K562 (cell line): ENCODE measurements around the gene LRRN3. TPM values are rescaled to one million over a fixed set of nuclear protein-coding genes. Genes with fewer than 3 reads are reported as not detected.

ENCODE experiments used
- ATAC-seq: fragments of 200-7000 bp; cut with Tn5 transposase; 3 replicates; pipeline ENCODE4 v1.9.1; 2020; ENCODE audit warnings: moderate library complexity
- BruUV-seq: library from RNA; stranded (reverse); fragments of 400-500 nt; replicated peaks from 2 replicates; lab custom pipeline; 2021; lab: Mats Ljungman, UMichigan
- CTCF ChIA-PET: fragments of 300-600 bp; formaldehyde crosslinking; extraction: SDS; loops from one replicate; lab custom pipeline; 2021; ENCODE audit warnings: low intra/inter-chr PET ratio; lab: Yijun Ruan, JAX
- POLR2A ChIA-PET: fragments of 300-600, 350-650 bp; sonication (Branson Sonifier 250); formaldehyde crosslinking; extraction: SDS; loops from one replicate; lab custom pipeline; 2021; ENCODE audit warnings: antibody characterized with exemption, inconsistent platforms; lab: Yijun Ruan, JAX
- DNase-seq, 4 experiments: peaks; one replicate each; pipeline versions ENCODE4 v3.0.0 to v3.0.0-alpha.2; 2011 to 2018; ENCODE audit warnings: low spot score in 3 of 4, mixed read lengths in 3 of 4; ENCODE audit errors: extremely low read depth in 1 of 4
- FAIRE-seq: peaks from 2 replicates; lab custom pipeline; 2011; peaks lifted over from hg19 to GRCh38; lab: Jason Lieb, UNC
- H2AFZ ChIP-seq: 2 replicates; pipeline ENCODE4 v1.6.0; 2011; ENCODE audit warnings: low read depth, low read length, control low read depth, inconsistent platforms
- H3K27ac ChIP-seq: fragments of 200-600 bp; 3 replicates; pipeline ENCODE4 v1.8.0; 2011; ENCODE audit warnings: low read depth, mild to moderate bottlenecking, control low read depth, inconsistent platforms, low read length, moderate library complexity, mixed read lengths; ENCODE audit errors: extremely low read depth
- H3K27me3 ChIP-seq, 2 experiments: fragments of 300-600 bp in 1 of 2; 2 replicates in 1 of 2; 3 replicates in 1 of 2; pipeline versions ENCODE4 v1.6.0 to v1.8.0; 2011; ENCODE audit warnings: inconsistent platforms in 2 of 2, low read length in 2 of 2, mild to moderate bottlenecking in 1 of 2, mixed read lengths in 1 of 2, moderate library complexity in 1 of 2; ENCODE audit not compliant: control insufficient read depth in 2 of 2, insufficient read depth in 2 of 2
- H3K36me3 ChIP-seq: fragments of 300-600 bp; 3 replicates; pipeline ENCODE4 v1.8.0; 2011; ENCODE audit warnings: mild to moderate bottlenecking, low read length, inconsistent platforms; ENCODE audit not compliant: control insufficient read depth, insufficient read depth
- H3K4me1 ChIP-seq, 2 experiments: fragments of 200-600 bp in 1 of 2; replicated peaks in 1 of 2; 2 replicates in 1 of 2; 3 replicates in 1 of 2; pipeline versions ENCODE4 v1.5.1 to v1.8.0; 2011; ENCODE audit warnings: inconsistent platforms in 2 of 2, low read length in 2 of 2, mild to moderate bottlenecking in 1 of 2, mixed read lengths in 1 of 2, moderate library complexity in 1 of 2; ENCODE audit not compliant: control insufficient read depth in 2 of 2, insufficient read depth in 2 of 2
- H3K4me2 ChIP-seq: 2 replicates; pipeline ENCODE4 v1.6.1; 2011; ENCODE audit warnings: low read length, control low read depth, inconsistent platforms, mixed read lengths; ENCODE audit not compliant: insufficient read depth
- H3K4me3 ChIP-seq: fragments of 200-600 bp; sonication (generic), shearing (Covaris generic); 2 replicates; pipeline ENCODE4 v1.5.1; 2016; ENCODE audit warnings: control low read depth, inconsistent platforms
- H3K79me2 ChIP-seq: fragments of 200-600 bp; 3 replicates; pipeline ENCODE4 v1.8.0; 2011; ENCODE audit warnings: low read length, inconsistent platforms; ENCODE audit not compliant: control insufficient read depth, insufficient read depth
- H3K9ac ChIP-seq, 2 experiments: 2 replicates each; pipeline versions ENCODE4 v1.6.0 to v1.6.1; 2011; ENCODE audit warnings: low read depth in 2 of 2, low read length in 2 of 2, control low read depth in 1 of 2, inconsistent platforms in 1 of 2, mild to moderate bottlenecking in 1 of 2, mixed read lengths in 1 of 2; ENCODE audit not compliant: insufficient read depth in 1 of 2
- H3K9me1 ChIP-seq: one replicate; pipeline ENCODE4 v1.6.0; 2011; ENCODE audit warnings: inconsistent platforms, mild to moderate bottlenecking, low read length, moderate library complexity; ENCODE audit not compliant: control insufficient read depth, insufficient read depth
- H3K9me3 ChIP-seq: replicated peaks from 2 replicates; pipeline ENCODE4 v1.5.1; 2011; ENCODE audit warnings: low read depth, low read length, inconsistent platforms; ENCODE audit not compliant: control insufficient read depth, insufficient read depth
- H4K20me1 ChIP-seq: replicated peaks from 2 replicates; pipeline ENCODE4 v1.6.1; 2011; ENCODE audit warnings: low read length, inconsistent platforms, mixed read lengths; ENCODE audit not compliant: control insufficient read depth, insufficient read depth
- POLR2H ChIP-seq: IDR thresholded peaks from 2 replicates; pipeline ENCODE4 v1.6.1; 2016; ENCODE audit warnings: missing genetic modification characterization, low read depth, mild to moderate bottlenecking, control low read depth, missing compliant biosample characterization, moderate library complexity
- PYGO2 ChIP-seq: fragments of 450-650 bp; IDR thresholded peaks from 2 replicates; pipeline ENCODE4 v1.6.1; 2016; ENCODE audit warnings: mild to moderate bottlenecking, missing genetic modification characterization, moderate library complexity, missing compliant biosample characterization
- SMARCA5 ChIP-seq: fragments of 450-650 bp; IDR thresholded peaks from 2 replicates; pipeline ENCODE4 v1.6.1; 2016
- WGBS: fragments of 100-300 bp; shearing (Covaris generic); methylation state at CpG from one replicate; pipeline ENCODE4 v1.1.6; 2016; ENCODE audit warnings: low coverage, mixed read lengths; ENCODE audit not compliant: insufficient coverage; ENCODE audit errors: missing lambda C conversion rate; 5-methylcytosine and 5-hydroxymethylcytosine counted together
- in situ Hi-C: fragments of 300-500 bp; cut with MboI; formaldehyde crosslinking; loops from 4 replicates; pipeline ENCODE4 v1.15.0; 2018; ENCODE audit warnings: inconsistent platforms, mixed read lengths
- intact Hi-C: fragments of 100-400 bp; cut with micrococcal nuclease; formaldehyde crosslinking; loops from 2 replicates; pipeline ENCODE4 v1.14.2; 2022
- polyA plus RNA-seq, 8 experiments: library from polyadenylated mRNA; depleted of rRNA in 4 of 8; stranded (reverse) in 5 of 8; unstranded in 3 of 8; fragments of >200 nt; fragmentation: Nextera tagmentation in 2 of 8; fragmentation: Illumina TruSeq in 1 of 8; extraction: Ambion mirVana in 2 of 8; extraction: Trizol in 1 of 8; gene quantifications; 2 replicates each; pipeline versions ENCODE4 v1.2.1 to v1.2.3, GENCODE V29; 2011 to 2014; ENCODE audit warnings: inconsistent platforms in 1 of 8, missing spikeins in 1 of 8
- total RNA-seq, 7 experiments: library from RNA; depleted of rRNA in 6 of 7; stranded (reverse); fragments of >200 nt in 6 of 7; fragmentation: Illumina TruSeq in 2 of 7; extraction: Trizol in 2 of 7; gene quantifications; 2 replicates each; pipeline versions ENCODE4 v1.2.1 to v1.2.3, GENCODE V29; 2011 to 2021; ENCODE audit warnings: low replicate concordance in 1 of 7
- TF ChIP-seq, protein P1 (sequence below): fragments of 450-650 bp; formaldehyde crosslinking; IDR thresholded peaks from 2 replicates; pipeline ENCODE4 v1.4.0; 2022; ENCODE audit warnings: missing genetic modification characterization
- TF ChIP-seq, protein P2 (sequence below), 3 experiments: fragments of 200-800 bp in 1 of 3; sonication (Bioruptor generic) in 1 of 3; sonication (generic) in 1 of 3; formaldehyde crosslinking in 1 of 3; IDR thresholded peaks; 2 replicates each; pipeline versions ENCODE4 v1.6.1 to v1.8.0; 2016 to 2022; ENCODE audit warnings: mild to moderate bottlenecking in 2 of 3, missing compliant biosample characterization in 2 of 3, missing genetic modification characterization in 2 of 3, missing genetic modification reagents in 1 of 3
- TF ChIP-seq, protein P3 (sequence below): sonication (generic); formaldehyde crosslinking; IDR thresholded peaks from 2 replicates; pipeline ENCODE4 v1.8.0; 2022; ENCODE audit warnings: missing genetic modification reagents, mild to moderate bottlenecking, moderate library complexity, borderline replicate concordance

Gene LRRN3
- total and polyA plus RNA-seq, 9 of the 15 experiments (the other 6 are each of a cell fraction or from before 2014, with no cell fraction given) = 0.05 to 1.00 (median 0.20) TPM; not detected in 1

DNA sequence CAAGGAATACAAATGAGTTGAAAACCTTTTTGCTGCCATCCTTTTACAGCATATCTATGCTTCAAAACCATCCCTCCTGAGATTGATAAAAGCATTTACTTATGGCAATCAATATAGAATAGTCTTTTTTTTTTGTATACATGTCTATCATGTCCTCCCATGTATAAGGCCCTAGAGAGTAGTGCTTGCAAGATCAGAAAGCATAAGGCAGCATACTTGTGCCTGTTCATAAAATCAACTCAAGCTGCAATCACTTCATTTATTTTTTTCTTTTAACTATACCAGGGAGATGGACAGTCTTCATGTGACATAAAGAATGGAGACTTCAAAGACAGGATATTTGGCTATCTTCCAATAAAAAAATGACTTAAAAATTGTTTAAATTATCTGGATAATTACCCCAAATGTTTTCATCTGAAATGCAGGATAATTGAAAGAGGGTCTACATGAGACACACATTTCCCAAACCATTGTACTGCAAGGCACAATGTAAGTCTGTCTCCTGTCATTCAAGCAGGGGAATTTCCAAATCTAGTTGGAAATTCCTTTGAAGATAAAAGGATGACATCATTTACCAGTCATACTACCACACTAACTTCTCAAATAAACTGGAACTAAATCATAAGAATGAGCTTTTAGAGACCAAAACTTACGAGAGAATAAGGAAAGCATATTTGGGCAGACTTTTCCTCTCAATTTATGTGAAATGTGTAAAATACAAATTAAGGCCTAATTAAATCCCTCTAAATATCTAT is 22.5 kb downstream of the LRRN3 start (continued):
- TF ChIP-seq, protein P1, sequence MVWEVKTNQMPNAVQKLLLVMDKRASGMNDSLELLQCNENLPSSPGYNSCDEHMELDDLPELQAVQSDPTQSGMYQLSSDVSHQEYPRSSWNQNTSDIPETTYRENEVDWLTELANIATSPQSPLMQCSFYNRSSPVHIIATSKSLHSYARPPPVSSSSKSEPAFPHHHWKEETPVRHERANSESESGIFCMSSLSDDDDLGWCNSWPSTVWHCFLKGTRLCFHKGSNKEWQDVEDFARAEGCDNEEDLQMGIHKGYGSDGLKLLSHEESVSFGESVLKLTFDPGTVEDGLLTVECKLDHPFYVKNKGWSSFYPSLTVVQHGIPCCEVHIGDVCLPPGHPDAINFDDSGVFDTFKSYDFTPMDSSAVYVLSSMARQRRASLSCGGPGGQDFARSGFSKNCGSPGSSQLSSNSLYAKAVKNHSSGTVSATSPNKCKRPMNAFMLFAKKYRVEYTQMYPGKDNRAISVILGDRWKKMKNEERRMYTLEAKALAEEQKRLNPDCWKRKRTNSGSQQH (CRISPR knock-in tag) = no peak
- TF ChIP-seq, protein P2, sequence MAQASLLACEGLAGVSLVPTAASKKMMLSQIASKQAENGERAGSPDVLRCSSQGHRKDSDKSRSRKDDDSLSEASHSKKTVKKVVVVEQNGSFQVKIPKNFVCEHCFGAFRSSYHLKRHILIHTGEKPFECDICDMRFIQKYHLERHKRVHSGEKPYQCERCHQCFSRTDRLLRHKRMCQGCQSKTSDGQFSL (CRISPR knock-in tag; IDR thresholded peaks at IDR 0.05) = no peak
- TF ChIP-seq, protein P2 (tag; IDR thresholded peaks at IDR 0.05) = no peak
- no peak for TF ChIP-seq POLR2H (tag)

DNA sequence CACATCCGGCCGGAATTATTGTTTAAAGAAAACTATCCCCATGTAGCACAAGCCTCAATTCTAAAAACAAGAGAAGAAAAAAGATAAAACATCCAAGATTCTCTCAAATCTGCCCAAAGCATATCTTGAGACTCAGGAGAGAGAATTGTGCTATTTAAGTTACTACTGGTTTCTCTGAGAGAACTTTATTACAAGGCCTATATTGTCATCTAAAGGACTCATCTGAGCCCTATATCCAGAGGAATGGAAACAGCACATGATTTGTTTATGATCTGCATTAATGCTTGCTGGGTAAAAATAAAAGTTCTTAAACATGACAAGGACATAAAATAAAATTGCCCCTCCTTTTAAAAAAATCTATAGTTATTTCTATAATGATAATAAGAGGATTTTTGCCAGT is 25.0 kb downstream of the LRRN3 start:
- ATAC-seq = no peak
- CTCF ChIA-PET = no interaction called here
- H3K4me2 ChIP-seq = no peak overlapping the region
- no peak for DNase-seq
- intact Hi-C loops (no loop called here), in situ Hi-C loops (no loop called here)
- no peak overlapping the region for H3K27ac ChIP-seq
- BruUV-seq = no TSS peak
- no peak for FAIRE-seq
- H2AFZ ChIP-seq = no peak overlapping the region
- H3K4me1 ChIP-seq = no peaks in the 10 kb centered on the region
- no peaks in the 10 kb centered on the region for H3K9me3 ChIP-seq
- no peaks in the 10 kb centered on the region for H3K27me3 ChIP-seq
- H3K9me1 ChIP-seq = no peaks in the 10 kb centered on the region
- whole genome bisulfite sequencing = 93% methylated on average over 2 of the region's 2 CpGs
- no peak for TF ChIP-seq SMARCA5
- no peak for TF ChIP-seq PYGO2 (tag)
- TF ChIP-seq, protein P3, sequence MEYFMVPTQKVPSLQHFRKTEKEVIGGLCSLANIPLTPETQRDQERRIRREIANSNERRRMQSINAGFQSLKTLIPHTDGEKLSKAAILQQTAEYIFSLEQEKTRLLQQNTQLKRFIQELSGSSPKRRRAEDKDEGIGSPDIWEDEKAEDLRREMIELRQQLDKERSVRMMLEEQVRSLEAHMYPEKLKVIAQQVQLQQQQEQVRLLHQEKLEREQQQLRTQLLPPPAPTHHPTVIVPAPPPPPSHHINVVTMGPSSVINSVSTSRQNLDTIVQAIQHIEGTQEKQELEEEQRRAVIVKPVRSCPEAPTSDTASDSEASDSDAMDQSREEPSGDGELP (CRISPR knock-in tag) = no peak
- POLR2A ChIA-PET = no interaction called here
- H3K79me2 ChIP-seq = no peaks in the 10 kb centered on the region
- no peaks in the 10 kb centered on the region for H4K20me1 ChIP-seq
- H3K9ac ChIP-seq = no peak overlapping the region
- H3K36me3 ChIP-seq = no peaks in the 10 kb centered on the region
- no peak overlapping the region for H3K4me3 ChIP-seq
